Lower lobe of right lung (tissue), 2 donors: ENCODE measurements around the gene ZNF280B. TPM values are rescaled to one million over a fixed set of nuclear protein-coding genes. Genes with fewer than 3 reads are reported as not detected.
A peak's percentile ranks its signal among the peaks of the same experiment; 100 is the strongest.

Experiments
- ATAC-seq, 2 donors: fragments of 200-7000 bp; cut with Tn5 transposase; one replicate each; pipeline ENCODE4 v1.9.1; 2020 to 2022; ENCODE audit warnings: mild to moderate bottlenecking in 2 of 2, moderate library complexity in 2 of 2
- DNase-seq: peaks from one replicate; pipeline ENCODE4 v3.0.0-alpha.2; 2020
- H3K27ac ChIP-seq: fragments of 200-600 bp; one replicate; pipeline ENCODE4 v1.8.0; 2022
- H3K27me3 ChIP-seq: fragments of 200-600 bp; one replicate; pipeline ENCODE4 v1.8.0; 2022; ENCODE audit warnings: low read depth
- H3K36me3 ChIP-seq: fragments of 200-600 bp; one replicate; pipeline ENCODE4 v1.8.0; 2022; ENCODE audit warnings: mild to moderate bottlenecking
- H3K4me1 ChIP-seq: fragments of 200-600 bp; one replicate; pipeline ENCODE4 v1.8.0; 2022
- H3K4me3 ChIP-seq: fragments of 200-600 bp; one replicate; pipeline ENCODE4 v1.8.0; 2022; ENCODE audit warnings: mild to moderate bottlenecking
- H3K9me3 ChIP-seq: fragments of 200-600 bp; one replicate; pipeline ENCODE4 v1.8.0; 2022
- CTCF ChIP-seq: fragments of 200-600 bp; IDR thresholded peaks from one replicate; pipeline ENCODE4 v1.8.0; 2022; ENCODE audit warnings: antibody characterized with exemption, mild to moderate bottlenecking
- intact Hi-C: fragments of 100-400 bp; cut with DNase I; formaldehyde crosslinking; loops from one replicate; pipeline ENCODE4 v1.11.0; 2022
- total RNA-seq: library from RNA; stranded (reverse); fragmentation: NEBNext Ultra II Directional; extraction: Animal tissue kit (Norgen Biotek cat#: 25700); gene quantifications from one replicate; pipeline ENCODE4 v1.2.1, GENCODE V29; 2021
- donor health status: DM: no; HTN: yes; CAD: no; lungs with severe emphysema.

Gene ZNF280B
- total RNA-seq, 1 donor from 2014 or later: 0.86 TPM

GRCh38 chr22:22548910-22549309, 40.4 kb upstream of the ZNF280B start:
- no peak for TF ChIP-seq CTCF
- Histone ChIP-seq H3K9me3 (no peaks in the 10 kb centered on the region), H3K27ac (no peak overlapping the region), H3K4me1 (no peaks in the 10 kb centered on the region), H3K27me3 (no peaks in the 10 kb centered on the region), H3K4me3 (no peak overlapping the region), H3K36me3 (no peaks in the 10 kb centered on the region)
- no peak for DNase-seq
- no peak for ATAC-seq
- intact Hi-C loops: no loop called here

GRCh38 chr22:22548317-22548716, 39.8 kb upstream of the ZNF280B start:
- H3K27ac ChIP-seq: no peak overlapping the region
- H3K4me3 ChIP-seq: no peak overlapping the region
- no peaks in the 10 kb centered on the region for H3K27me3 ChIP-seq
- H3K4me1 ChIP-seq: no peaks in the 10 kb centered on the region
- no peak for TF ChIP-seq CTCF
- DNase-seq: no peak
- no peaks in the 10 kb centered on the region for H3K36me3 ChIP-seq
- H3K9me3 ChIP-seq: no peaks in the 10 kb centered on the region
- intact Hi-C loops: no loop called here
- no peak for ATAC-seq

- Histone ChIP-seq H3K36me3 (no peaks in the 10 kb centered on the region), H3K27ac (no peak overlapping the region), H3K9me3 (no peaks in the 10 kb centered on the region), H3K4me3 (no peak overlapping the region), H3K27me3 (no peaks in the 10 kb centered on the region), H3K4me1 (no peaks in the 10 kb centered on the region)
- TF ChIP-seq CTCF: no peak
- intact Hi-C loops: no loop called here
- no peak for ATAC-seq
- DNase-seq: no peak
These were observed 39.3 kb upstream of the ZNF280B start for GRCh38 chr22:22547692-22548300.

GRCh38 chr22:22547226-22547625, 38.7 kb upstream of the ZNF280B start:
- no peak for DNase-seq
- H3K4me1 ChIP-seq: no peaks in the 10 kb centered on the region
- H3K4me3 ChIP-seq: no peak overlapping the region
- intact Hi-C loops: no loop called here
- H3K27me3 ChIP-seq: no peaks in the 10 kb centered on the region
- no peaks in the 10 kb centered on the region for H3K36me3 ChIP-seq
- no peak for ATAC-seq
- no peak for TF ChIP-seq CTCF
- H3K9me3 ChIP-seq: no peaks in the 10 kb centered on the region
- no peak overlapping the region for H3K27ac ChIP-seq

GRCh38 chr22:22546490-22546889, 37.9 kb upstream of the ZNF280B start:
- DNase-seq (no peak), ATAC-seq (peak; percentile 35 to 53)
- intact Hi-C loops: no loop called here
- Histone ChIP-seq H3K27ac (no peak overlapping the region), H3K9me3 (no peaks in the 10 kb centered on the region), H3K36me3 (no peaks in the 10 kb centered on the region), H3K4me3 (no peak overlapping the region), H3K4me1 (no peaks in the 10 kb centered on the region), H3K27me3 (no peaks in the 10 kb centered on the region)
- TF ChIP-seq CTCF: no peak
